ENCODE data around the gene ALDH3A2.

Gene ALDH3A2

DNA sequence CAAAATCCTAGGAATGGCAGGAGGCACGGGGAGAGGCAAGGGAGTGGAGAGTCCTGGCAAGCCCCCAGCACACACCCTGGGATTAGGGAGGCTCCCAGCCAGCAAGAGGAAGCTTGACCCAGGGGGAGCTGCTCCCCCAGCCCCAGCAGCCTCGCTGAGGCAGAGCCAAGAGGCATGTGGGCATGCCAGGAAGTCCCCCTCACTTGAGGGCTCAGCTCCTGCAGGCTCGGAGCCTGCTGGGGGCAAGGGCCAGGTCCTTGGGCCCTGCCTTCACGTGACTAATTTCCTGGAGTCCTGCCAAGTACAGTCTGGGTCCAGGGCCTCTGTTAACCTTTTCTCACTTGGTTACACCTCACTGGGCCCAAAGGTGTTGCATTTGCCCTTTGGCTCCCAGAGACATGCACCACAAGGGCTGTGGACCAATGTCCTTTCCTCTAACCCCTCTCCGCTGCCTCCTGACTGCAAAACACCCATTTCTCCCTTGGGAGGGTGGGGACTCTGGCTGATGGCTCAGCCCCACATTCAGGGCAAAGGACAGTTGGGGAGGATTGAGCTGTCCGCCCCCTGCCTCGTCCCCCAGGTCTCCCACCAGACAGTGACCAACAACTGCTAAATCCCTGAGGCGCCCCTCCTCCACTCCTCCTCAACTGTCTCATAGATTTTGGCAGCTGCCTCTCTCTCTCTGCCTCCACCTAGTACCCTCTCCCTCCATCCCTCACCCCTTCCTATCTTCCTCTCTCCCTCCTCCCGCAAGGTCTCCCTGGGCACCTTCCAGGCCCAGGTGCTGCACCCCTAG, 72.3 kb downstream of the ALDH3A2 start:
- Histone ChIP-seq H3K9me3 (ENCODE audit: control insufficient read depth, low read length) (no peaks in the 10 kb centered on the region), H3K27ac (ENCODE audit: insufficient read depth, low read depth, low read length, poor library complexity, severe bottlenecking) (no peak overlapping the region), H3K4me3 (ENCODE audit: insufficient read depth, low read depth, low read length) (no peak overlapping the region), H3K36me3 (ENCODE audit: control insufficient read depth, insufficient read depth, low read length) (no peaks in the 10 kb centered on the region), H3K4me1 (ENCODE audit: control insufficient read depth, insufficient read depth, low read length) (peaks cover 29% of the 10 kb centered on the region), H3K27me3 (ENCODE audit: control insufficient read depth, insufficient read depth, low read length, poor library complexity, severe bottlenecking) (no peaks in the 10 kb centered on the region)
- WGBS, 2 experiments: 70 to 73% methylated on average over 8 to 9 of the region's 9 CpGs

DNA sequence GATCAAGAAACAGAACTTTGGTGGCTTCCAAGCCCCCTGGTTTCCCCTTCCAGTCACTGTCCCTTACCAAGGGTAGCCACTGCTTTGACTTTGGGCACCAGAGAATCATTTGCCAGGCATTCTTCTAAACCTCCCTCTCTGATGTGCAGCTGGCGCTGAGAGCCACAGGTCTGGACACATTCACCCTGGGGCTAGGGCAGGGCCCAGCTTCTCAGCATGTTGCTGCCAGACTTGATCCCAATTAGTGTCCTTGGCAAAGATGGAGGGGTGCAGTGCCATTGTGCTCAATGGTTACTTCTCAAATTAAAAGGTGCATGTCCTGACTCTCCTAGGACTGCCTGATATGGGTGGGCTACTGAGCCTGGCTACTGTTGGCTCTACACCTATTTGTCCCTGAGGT, 75.4 kb downstream of the ALDH3A2 start:
- Histone ChIP-seq H3K4me3 (ENCODE audit: insufficient read depth, low read depth, low read length) (no peak overlapping the region), H3K36me3 (ENCODE audit: control insufficient read depth, insufficient read depth, low read length) (no peaks in the 10 kb centered on the region), H3K9me3 (ENCODE audit: control insufficient read depth, low read length) (no peaks in the 10 kb centered on the region), H3K27ac (ENCODE audit: insufficient read depth, low read depth, low read length, poor library complexity, severe bottlenecking) (no peak overlapping the region), H3K4me1 (ENCODE audit: control insufficient read depth, insufficient read depth, low read length) (peaks cover 5% of the 10 kb centered on the region), H3K27me3 (ENCODE audit: control insufficient read depth, insufficient read depth, low read length, poor library complexity, severe bottlenecking) (no peaks in the 10 kb centered on the region)
- whole genome bisulfite sequencing, 2 experiments: 94 to 97% methylated on average over 1 of the region's 1 CpG

DNA sequence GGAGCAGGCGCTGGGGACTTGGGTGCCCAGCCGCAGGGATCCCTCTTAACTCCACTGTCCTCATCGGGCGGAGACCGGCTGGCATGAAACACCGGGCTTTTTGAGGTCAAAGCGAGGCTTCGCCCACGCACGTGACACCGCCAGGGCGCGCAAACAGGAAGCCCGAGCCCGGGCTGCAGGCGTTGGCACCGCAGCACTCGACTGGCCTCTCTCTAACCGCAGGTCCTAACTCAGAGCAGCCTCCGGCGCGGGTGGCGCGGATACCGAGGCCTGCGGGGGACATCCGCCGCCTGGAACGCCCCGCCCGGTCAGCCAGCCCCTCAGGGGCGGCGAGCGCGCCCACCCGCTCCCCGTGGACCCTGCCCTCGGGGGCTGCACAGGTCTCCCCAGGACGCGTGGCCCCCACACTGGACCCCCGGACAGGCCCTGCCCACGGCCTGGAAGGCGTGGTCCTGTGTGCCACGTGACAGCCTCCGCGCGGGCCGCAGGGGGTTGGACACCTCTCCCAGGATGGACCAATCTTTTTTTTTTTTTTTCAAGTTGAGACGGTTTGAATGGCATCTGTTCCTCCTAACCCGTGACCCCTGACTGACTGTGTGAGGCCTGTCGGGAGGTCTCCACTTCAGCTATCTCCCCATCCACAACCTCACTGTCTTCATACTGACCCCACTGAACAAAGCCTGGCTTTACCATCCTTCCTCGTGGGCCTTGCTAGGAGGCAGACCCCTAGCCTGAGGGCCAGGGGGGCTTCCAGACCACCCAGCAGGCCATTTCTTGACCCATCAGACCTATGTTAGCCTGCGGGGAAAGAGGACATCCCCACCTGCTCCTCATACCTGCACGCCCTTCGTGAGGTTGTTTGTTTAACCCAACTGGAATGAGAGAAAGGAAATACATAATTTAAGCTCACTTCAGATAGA, 76.2 kb downstream of the ALDH3A2 start:
- Histone ChIP-seq H3K4me3 (ENCODE audit: insufficient read depth, low read depth, low read length) (no peak overlapping the region), H3K4me1 (ENCODE audit: control insufficient read depth, insufficient read depth, low read length) (peaks cover 5% of the 10 kb centered on the region), H3K27ac (ENCODE audit: insufficient read depth, low read depth, low read length, poor library complexity, severe bottlenecking) (no peak overlapping the region), H3K36me3 (ENCODE audit: control insufficient read depth, insufficient read depth, low read length) (no peaks in the 10 kb centered on the region), H3K9me3 (ENCODE audit: control insufficient read depth, low read length) (no peaks in the 10 kb centered on the region), H3K27me3 (ENCODE audit: control insufficient read depth, insufficient read depth, low read length, poor library complexity, severe bottlenecking) (no peaks in the 10 kb centered on the region)
- WGBS, 2 experiments: 94 to 95% methylated on average over 55 of the region's 55 CpGs

DNA sequence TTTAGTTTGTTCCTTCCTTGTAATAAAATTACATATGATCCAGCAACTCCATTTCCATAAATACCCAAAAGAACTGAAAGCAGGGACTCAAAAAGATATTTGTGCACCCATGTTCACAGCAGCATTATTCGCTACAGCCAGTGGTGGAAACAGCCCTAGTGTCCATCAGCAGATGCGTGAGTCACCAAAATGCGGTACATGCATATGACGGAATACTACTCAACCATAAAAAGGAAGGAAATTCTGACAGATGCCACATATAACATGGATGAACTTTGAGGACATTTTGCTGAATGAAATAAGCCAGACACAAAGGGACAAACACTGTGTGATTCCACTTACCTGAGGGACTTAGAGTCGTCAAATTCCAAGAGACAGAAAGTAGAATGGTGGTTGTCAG, 76.9 kb downstream of the ALDH3A2 start:
- no peaks in the 10 kb centered on the region for H3K27me3 ChIP-seq (ENCODE audit: control insufficient read depth, insufficient read depth, low read length, poor library complexity, severe bottlenecking)
- H3K4me3 ChIP-seq (ENCODE audit: insufficient read depth, low read depth, low read length): no peak overlapping the region
- 93 to 98% methylated on average over 5 of the region's 5 CpGs for WGBS, 2 experiments
- peaks cover 5% of the 10 kb centered on the region for H3K4me1 ChIP-seq (ENCODE audit: control insufficient read depth, insufficient read depth, low read length)
- no peak overlapping the region for H3K27ac ChIP-seq (ENCODE audit: insufficient read depth, low read depth, low read length, poor library complexity, severe bottlenecking)
- H3K36me3 ChIP-seq (ENCODE audit: control insufficient read depth, insufficient read depth, low read length): no peaks in the 10 kb centered on the region
- no peaks in the 10 kb centered on the region for H3K9me3 ChIP-seq (ENCODE audit: control insufficient read depth, low read length)

DNA sequence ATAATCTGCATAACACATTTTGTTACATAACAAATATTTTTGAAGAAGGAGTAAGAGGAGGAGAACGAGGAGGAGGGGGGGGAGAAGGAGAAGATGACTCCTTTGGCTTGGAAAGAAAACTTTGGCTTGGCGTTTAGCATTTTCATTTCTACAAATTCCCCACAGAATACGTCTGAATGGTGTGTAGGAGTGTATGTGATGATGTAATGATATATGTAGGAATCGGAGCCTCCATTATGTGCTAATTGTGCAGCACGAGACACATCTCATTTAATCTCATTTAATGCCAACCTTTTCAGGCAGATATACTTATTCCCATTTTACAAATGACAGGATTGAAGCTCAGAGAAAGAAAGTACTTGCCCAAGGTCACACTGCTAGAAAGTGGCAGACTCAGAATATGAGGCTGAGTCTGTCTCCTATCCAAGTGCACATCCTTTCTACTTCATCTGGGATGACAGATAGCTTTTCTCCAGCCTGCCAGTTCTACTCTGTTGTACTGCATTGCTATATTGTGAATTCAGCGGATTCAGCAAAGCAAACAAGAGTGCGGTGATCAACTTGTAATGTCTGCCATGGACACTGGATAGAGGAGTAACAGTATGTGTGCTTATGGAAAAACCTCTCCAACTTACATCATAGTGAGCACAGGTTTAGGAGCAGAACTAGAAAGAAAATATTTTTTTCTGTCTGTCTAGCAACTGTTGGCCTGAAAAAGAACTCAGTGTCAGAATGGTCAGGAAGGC, 78.3 kb downstream of the ALDH3A2 start:
- Histone ChIP-seq H3K9me3 (ENCODE audit: control insufficient read depth, low read length) (no peaks in the 10 kb centered on the region), H3K27ac (ENCODE audit: insufficient read depth, low read depth, low read length, poor library complexity, severe bottlenecking) (no peak overlapping the region), H3K4me3 (ENCODE audit: insufficient read depth, low read depth, low read length) (no peak overlapping the region), H3K4me1 (ENCODE audit: control insufficient read depth, insufficient read depth, low read length) (no peaks in the 10 kb centered on the region), H3K27me3 (ENCODE audit: control insufficient read depth, insufficient read depth, low read length, poor library complexity, severe bottlenecking) (no peaks in the 10 kb centered on the region), H3K36me3 (ENCODE audit: control insufficient read depth, insufficient read depth, low read length) (no peaks in the 10 kb centered on the region)
- WGBS, 2 experiments: 91 to 95% methylated on average over 4 to 6 of the region's 7 CpGs
